Stimulated activated naive CD4-positive, alpha-beta T cell treated with Interleukin-2 at 50 U/mL for 16 hours (primary cell): ENCODE measurements around the gene SRL.

Experiments used
- DNase-seq: peaks from one replicate; lab custom pipeline; 2025; lab: John Stamatoyannopoulos, UW

Gene SRL

GRCh38 chr16:4202615-4203345 lies 39.1 kb downstream of the SRL start:
- DNase-seq, result no peak

GRCh38 chr16:4200781-4201137 lies 41.1 kb downstream of the SRL start:
- DNase-seq, result no peak

- no peak for DNase-seq
Measured at GRCh38 chr16:4200000-4200780, 41.7 kb downstream of the SRL start.

- DNase-seq, result no peak
Measured at GRCh38 chr16:4198816-4199215, 43.1 kb downstream of the SRL start.

- DNase-seq, result no peak
Measured at GRCh38 chr16:4194661-4195060, 47.2 kb downstream of the SRL start.

- DNase-seq, result no peak
Measured at GRCh38 chr16:4193920-4194319, 48.0 kb downstream of the SRL start.

GRCh38 chr16:4192206-4192605 lies 49.7 kb downstream of the SRL start:
- DNase-seq, result no peak

GRCh38 chr16:4190712-4191333 lies 51.1 kb downstream of the SRL start:
- no peak for DNase-seq

- DNase-seq, result no peak
Measured at GRCh38 chr16:4190086-4190485, 51.8 kb downstream of the SRL start.

- DNase-seq, result no peak
Measured at GRCh38 chr16:4184038-4184702, 57.7 kb downstream of the SRL start.

- peak; percentile 83 for DNase-seq
Measured at GRCh38 chr16:4183237-4184037, 58.4 kb downstream of the SRL start.

GRCh38 chr16:4182581-4183236 lies 59.2 kb downstream of the SRL start:
- DNase-seq, result no peak

- no peak for DNase-seq
Measured at GRCh38 chr16:4180511-4180910, 61.4 kb downstream of the SRL start.

GRCh38 chr16:4179763-4180260 lies 62.1 kb downstream of the SRL start:
- DNase-seq, result no peak

GRCh38 chr16:4179020-4179419 lies 62.9 kb downstream of the SRL start:
- DNase-seq, result no peak

GRCh38 chr16:4178468-4179010 lies 63.3 kb downstream of the SRL start:
- no peak for DNase-seq

GRCh38 chr16:4176906-4177417 lies 64.9 kb downstream of the SRL start:
- DNase-seq, result no peak

GRCh38 chr16:4175849-4176248 lies 66.0 kb downstream of the SRL start:
- DNase-seq, result no peak

- no peak for DNase-seq
Measured at GRCh38 chr16:4172070-4172469, 69.8 kb downstream of the SRL start.

GRCh38 chr16:4169415-4169814 lies 72.5 kb downstream of the SRL start:
- no peak for DNase-seq

GRCh38 chr16:4166821-4167220 lies 75.1 kb downstream of the SRL start:
- no peak for DNase-seq
